HG03159 (cell line): ENCODE data around the gene CNPY1.

ENCODE experiments used
- ATAC-seq: cut with Tn5 transposase; IDR thresholded peaks from one replicate; pipeline ENCODE4 v1.9.1; 2021; ENCODE audit warnings: mild to moderate bottlenecking, moderate library complexity; ENCODE audit not compliant: unreplicated experiment

Gene CNPY1

GRCh38 chr7:155514296-155514695 is 32.1 kb downstream of the CNPY1 start:
- ATAC-seq, result no peak

DNA sequence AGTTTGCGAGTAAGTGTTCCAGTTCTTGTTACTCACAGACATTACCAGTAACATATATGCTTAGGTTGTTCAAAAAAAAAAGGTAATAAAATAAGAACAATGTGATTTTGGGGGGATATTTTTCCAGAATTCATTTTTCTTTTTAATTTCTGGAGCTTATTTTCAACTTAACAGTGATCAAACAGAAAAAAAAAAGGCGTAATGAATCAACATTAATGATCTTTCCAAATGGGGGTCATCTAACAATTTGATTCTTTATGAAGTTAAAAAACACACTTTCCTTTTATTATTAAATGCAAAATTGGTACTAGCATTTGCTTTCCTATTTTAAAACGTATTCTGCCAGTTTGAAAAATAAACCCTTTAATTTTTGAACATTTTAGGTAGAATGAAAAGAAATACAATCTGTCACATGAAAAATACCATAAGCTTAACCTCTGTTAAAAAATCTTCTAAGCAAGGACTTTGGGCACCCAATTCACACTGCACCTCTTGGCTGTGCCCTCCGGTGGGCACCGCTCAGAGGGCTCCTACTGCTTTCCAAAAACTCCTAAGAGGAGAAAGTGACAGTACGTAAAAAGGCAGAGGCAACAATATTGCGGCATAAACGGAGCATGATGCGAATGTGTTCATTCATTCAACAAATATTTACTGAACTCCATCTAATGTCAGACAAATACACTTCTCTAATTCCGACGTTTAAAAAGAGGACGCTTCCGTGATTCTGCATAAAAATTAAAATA is 32.6 kb downstream of the CNPY1 start:
- ATAC-seq, result no peak

DNA sequence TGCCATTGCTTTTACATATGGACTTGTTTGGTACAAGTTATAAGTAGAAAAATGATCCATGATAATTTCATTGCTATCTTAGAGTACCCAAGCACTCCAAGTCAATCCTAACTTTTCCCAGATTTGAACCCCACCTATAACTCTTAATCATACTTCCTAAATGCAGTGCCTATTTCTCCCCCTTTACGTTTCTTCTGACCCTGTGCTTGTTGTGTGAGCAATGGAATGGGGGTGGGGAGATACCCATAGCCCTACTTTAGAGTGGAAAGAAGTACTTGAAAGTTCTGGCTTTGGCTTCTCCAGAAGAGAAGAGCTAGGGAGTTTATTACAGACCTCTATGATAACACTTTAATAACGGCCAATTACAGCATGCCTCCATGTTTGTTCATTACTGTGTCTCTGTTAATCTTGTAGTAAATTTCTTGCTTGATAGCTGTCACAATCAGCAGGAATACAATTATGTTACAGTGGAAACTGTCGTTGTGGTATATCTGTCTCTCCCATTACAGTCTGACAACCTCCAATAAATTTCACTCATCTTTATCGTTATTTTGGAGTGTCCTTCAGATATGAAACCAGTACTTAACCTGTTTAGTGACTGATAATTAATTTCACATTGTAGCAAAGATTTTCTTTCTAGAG is 34.0 kb downstream of the CNPY1 start:
- no peak for ATAC-seq

GRCh38 chr7:155511702-155511996 is 34.7 kb downstream of the CNPY1 start:
- ATAC-seq, result no peak

DNA sequence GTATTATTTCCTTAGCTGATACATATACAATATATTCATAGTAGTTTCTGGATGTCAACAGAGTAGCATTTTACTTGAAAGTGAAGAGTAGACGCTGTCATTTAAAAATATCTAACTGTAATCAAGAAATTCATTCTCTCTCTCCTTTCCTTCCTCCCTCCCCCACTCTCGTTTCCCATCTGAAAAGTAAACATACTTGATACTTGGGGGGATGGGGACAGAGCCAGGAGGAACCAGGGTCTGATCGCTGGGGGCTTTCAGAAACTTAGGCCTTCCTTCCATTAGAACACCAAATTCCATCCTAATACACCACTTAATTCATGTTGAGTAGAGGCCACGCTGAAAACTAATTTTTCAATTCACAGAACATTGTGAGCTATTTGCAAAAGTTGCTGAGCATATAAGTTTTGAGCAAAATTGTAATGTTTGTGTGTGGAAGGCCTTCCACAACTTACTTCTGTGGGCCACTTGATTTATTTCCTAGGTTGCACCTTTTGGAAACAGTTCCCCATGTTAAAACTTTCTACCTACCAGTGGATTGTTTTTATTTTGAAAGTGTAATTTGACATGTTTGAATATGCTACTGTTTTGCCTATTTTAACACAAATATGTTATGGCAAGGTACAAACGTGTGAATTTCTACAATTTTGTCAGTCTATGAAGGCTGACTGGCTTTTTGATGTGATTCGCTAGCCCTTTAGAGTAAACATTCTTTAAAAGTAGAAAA is 35.2 kb downstream of the CNPY1 start:
- ATAC-seq, result no peak

- no peak for ATAC-seq
These were observed 36.4 kb downstream of the CNPY1 start for GRCh38 chr7:155509725-155510551.

GRCh38 chr7:155509359-155509724 is 37.0 kb downstream of the CNPY1 start:
- ATAC-seq, result no peak

DNA sequence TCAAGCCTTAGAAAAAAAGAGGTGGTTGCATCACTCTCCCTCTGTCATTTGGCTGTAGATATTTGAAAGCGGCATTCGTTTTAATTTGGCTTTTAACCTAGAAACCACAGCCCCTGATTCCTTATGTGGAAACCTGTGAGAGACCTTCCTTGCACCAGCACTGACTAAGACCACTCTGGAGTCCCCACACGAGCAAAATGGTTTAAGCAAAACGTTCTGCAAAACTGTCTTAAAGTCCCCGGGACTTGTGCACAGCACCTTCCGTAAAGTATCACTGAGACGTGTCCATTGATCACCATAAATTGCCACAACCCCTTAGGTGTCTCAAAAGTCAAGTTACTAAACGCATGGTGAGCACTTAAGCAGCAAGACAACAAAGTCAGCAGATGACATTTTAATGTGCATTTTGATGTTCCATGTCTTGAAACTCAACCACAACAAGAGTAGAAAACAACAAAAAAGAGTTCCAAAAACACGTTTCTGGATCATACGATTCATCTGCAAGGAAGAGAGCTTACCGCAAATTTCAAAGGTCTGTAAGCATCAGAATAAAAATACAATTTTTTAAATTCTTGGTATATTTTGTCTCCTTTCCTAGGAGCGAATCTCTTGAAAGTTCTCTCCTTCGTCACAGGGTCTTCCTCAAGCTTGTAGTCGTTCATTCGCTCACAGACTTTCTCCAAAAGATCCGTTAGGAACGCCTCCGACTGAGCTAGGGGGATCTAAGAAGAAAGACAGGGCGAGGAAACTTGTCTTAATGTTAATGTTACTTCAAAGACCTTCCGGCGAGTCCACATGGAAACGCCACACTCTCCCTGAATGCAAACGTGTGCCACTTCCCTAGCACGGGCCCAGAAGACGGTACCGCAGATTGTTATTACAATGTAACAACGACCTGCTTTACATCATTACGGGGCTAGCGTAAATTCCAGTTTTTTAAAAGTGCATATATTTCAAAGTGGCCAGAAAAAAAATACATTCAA is 37.7 kb downstream of the CNPY1 start:
- no peak for ATAC-seq

- ATAC-seq, result no peak
These were observed 38.8 kb downstream of the CNPY1 start for GRCh38 chr7:155507576-155507975.

GRCh38 chr7:155506854-155507337 is 39.5 kb downstream of the CNPY1 start:
- ATAC-seq, result no peak

GRCh38 chr7:155505422-155505793 is 41.0 kb downstream of the CNPY1 start:
- no peak for ATAC-seq

DNA sequence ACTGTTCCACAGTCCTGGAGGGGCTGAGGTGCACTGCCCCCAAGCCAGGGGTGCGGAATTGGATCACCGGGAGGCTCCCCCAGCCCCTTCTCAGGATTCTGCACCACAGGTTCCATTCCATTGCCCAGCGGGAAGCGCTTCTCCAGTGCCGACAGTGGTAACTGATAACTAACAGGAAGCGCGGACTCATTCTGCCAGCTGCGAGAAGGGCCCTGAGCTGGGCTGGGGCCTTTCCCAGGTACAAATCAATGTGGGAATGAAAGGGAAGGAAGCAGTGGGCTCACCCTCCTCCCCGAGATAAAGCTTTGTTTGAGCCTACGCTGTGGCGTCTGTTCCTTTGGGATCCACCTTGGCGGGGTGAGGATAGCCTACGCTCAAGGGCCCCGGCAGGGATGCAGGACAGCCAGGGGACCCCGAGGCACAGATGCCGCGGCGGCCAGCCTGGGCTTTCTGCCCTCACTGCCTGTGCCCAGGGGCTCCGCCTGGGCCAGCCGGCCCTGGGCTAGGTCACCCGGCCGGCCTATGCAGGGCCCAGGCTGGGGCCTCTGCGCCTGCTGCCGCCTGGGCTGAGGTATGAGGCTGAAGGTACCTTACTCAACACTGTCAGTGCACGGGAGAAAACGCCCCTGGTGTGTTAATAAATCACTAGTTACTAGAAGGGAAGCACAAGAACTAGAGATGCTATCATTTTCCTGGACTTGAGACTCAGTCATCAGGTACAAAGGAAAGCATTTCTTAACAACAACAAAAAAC is 49.0 kb downstream of the CNPY1 start:
- ATAC-seq, result no peak

GRCh38 chr7:155496267-155497005 is 49.9 kb downstream of the CNPY1 start:
- no peak for ATAC-seq

- ATAC-seq, result no peak
These were observed 50.7 kb downstream of the CNPY1 start for GRCh38 chr7:155495440-155496248.

DNA sequence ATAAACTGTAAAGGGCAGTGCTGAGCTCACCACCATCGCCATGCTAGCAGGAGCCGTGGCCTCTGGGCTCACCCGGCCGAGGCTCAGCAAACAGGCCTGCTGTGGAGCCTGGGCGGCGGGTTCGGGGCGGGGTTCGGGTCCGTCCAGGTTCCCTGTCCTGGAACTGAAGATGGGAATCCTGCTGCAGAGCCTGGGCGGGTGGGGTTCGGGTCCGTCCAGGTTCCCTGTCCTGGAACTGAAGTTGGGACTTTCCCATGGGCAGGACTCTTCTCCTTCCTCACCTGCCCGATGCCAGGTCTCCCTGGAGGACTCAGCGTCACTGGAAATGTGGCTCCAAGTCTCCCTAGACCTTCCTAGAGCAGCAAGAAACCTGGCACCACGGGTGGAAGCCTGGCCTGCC is 51.8 kb downstream of the CNPY1 start:
- no peak for ATAC-seq

DNA sequence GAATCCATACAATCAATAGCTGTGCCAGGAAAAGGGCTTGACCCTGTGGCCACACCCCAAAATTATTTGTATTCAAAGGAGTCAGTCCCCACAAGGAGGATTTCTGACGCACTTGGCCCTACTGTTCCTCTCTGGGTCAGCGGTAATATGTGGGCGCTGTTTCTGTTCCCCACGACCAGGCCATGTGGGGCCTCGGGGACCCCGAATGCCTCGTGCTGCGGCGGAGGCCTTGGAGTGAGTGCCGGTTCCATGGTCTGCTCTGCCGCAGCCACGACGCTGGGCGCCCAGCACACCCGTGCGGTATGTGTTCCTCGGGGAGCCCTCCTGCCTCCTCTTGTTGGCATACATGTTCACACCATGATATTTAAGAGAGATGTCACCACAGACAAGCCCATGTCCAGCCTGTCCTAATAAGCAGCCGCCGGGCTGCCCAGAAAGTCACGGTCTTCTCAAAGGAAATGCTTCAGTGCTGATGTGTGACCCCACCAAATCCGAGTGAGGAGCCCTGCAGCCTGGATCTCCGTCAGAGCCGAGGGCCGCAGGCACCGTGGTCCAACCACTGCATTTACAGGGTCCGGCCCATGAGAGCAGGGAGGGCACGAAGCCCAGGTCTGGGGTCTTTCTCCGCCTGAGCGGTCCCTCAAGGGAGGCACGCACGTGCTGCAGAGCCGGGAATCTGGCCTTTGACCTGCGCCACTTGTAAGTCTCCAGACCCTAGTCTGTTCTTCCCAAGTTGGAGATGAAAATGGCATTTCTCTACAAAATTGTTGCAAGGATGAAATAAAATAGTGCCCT is 52.4 kb downstream of the CNPY1 start:
- ATAC-seq, result no peak

DNA sequence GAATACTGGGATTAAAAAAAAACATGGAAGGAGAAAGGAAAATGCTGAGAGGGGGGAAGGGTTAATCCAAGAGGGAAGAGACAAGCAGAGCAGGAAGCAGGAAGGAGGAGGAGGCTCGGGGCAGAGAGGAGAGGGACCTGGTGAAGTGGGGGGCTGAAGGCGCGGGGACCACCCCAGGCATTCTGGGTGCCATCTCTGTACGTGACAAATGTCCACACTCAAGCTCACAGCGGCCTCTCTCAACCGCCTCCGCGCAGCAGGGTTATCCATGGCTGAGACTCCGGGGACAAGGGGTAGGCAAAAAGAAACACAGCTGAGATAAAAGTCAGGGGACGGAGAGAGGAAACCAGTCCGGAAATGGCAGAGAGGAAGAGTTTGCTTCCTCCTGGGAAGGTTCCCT is 54.5 kb downstream of the CNPY1 start:
- no peak for ATAC-seq
